HG02943 (cell line): ENCODE results near the gene SLC15A3.

Source experiments
- ATAC-seq: cut with Tn5 transposase; IDR thresholded peaks from one replicate; pipeline ENCODE4 v1.9.1; 2021; ENCODE audit warnings: mild to moderate bottlenecking, low read depth, moderate library complexity; ENCODE audit not compliant: unreplicated experiment

Gene SLC15A3

DNA sequence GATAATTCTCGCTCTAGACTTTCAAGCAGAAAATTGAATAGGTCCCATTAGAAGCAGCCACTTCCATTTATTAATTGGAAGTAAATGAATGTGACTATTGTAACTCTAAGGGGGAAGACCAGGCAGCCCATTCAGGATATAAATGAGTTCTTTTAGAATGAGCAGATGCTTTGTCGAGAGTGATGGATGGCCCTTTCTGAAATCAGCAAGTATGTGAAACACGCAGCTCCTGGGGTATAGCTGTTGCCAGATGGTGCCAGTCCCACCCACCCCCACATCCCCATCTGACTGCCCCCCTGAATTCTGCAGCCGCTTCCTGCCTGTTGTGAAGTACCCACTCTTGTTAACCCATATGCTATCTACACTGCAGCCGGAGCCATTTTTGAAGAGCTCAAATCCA, 3.7 kb downstream of the SLC15A3 start:
- no peak for ATAC-seq

DNA sequence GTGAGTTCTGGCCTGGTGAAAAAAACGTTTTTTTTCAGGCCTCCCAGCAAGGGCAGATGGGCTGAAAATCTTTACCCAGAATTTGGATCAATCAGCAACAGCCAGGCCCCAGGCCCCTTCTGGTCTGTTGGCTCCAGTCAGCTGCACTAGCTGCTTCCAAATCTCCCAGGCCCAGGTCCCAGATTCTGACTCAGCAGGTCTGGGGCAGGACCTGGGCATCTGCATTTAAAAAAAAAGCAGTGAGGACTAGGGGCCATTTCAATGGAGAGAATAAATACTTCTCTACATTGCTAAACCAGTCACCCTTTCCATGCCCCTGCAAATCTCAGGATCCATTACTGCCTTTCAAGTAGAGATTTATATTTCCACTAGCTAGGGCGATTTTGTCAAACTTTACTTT, 4.3 kb downstream of the SLC15A3 start:
- ATAC-seq, result no peak

DNA sequence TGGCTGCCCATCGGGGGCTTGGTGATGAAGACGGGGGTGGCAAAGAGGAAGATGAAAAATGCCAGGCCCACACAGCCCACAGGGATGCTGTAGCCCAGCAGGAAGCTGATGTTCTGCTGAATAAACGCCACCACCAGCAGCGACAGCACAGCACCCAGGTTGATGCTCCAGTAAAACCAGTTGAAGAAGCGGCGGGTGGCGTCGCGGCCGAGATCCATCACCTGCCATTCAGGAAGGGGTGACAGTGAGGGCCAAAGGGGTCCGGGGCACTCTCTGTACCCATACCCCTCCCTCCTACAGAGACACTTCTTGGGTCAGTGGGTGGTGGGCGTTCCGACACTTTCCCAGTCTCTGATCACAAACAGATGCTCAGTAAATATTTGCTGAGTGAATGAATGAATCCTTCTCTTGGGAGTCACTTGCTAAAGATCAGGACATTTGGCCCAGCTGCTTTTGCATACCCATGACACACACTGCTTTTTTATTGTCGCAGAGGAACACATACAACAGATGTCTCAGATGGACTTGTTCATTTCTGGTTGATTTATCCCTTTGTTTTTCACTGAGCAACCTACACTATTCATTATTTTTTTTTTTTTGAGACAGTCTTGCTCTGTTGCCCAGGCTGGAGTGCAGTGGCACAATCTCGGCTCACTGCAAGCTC, 5.2 kb downstream of the SLC15A3 start:
- no peak for ATAC-seq

DNA sequence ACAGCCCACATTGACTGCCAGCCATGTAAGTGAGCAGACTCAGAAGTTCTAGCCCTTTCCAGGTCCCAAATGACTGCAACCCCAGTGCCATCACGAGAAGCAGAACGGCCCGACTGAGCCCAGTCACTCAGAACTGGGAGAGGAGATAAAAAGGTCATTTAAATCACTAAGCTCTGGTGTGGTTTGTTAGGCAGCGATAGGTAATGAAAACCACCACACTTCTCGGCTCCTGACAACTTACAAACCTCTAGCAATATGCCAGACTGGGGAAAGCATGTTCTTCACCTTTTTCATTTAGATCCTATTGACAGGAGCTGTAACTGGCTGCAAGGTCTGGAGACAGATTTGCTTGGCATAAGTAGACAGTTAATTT, 6.7 kb downstream of the SLC15A3 start:
- ATAC-seq, result no peak

DNA sequence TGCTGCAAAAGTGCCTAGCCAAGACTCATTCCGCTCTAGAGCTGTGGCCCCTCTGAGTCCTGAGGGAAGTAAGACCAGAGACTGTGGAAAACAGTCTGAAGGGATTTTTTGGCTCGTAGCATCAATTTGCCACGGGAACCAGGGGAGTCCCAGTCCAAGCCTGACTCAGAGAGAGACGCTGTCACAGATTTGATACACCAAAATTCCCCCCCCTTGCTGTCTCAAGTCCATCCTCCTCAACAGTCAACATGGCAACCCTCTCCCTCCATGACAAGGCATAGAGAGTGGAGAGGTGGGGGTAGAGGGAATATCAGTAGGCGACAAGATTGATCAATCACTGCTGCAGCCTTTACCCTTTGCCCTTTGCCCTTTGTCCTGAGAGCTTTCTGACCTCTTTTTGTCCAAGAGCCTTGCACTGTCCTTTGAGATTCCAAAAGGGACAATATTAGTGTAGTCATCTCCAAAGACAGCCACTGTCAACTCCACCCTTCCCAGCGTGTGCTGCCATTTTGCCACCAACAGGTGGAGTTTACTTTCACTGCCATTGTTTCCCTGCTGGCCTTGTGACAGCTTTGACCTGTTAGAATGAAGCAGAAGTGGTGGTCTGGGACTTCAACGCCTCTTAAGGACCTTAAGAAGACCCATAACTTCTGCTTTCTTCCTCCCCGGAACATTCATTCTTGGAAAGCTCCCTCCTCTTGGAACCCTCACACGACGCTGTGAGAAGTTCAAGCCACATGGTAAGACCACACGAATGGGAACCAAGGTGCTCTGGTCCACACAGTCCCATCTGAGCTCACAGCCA, 7.3 kb downstream of the SLC15A3 start:
- ATAC-seq, result no peak

DNA sequence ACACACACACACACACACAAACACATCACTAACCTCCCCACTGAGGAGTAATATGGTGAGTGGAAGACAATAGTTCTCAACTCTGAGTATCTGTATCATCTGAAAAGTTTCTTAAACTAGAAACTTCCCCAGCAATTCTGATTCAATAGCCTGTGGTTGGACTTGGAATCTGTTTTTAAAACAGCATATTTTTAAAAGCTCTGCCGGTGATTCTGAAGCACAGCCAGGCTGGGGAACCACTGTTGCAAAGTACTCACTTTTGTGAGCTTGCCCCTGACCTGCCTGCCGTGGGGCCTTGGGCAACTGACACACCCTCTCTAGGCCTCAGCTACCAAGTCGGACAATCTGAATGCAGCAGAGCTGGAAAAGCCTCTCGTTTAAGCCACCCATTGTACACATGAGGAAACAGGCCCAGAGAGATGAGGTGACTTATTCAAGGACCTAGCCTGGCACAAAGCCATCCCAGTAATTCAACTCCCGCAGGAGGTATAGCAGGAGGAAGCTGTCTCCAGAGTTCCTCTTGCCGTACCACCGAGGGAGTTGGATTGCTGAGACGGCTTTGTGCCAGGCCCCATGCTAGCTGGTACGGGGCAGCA, 8.9 kb downstream of the SLC15A3 start:
- no peak for ATAC-seq

DNA sequence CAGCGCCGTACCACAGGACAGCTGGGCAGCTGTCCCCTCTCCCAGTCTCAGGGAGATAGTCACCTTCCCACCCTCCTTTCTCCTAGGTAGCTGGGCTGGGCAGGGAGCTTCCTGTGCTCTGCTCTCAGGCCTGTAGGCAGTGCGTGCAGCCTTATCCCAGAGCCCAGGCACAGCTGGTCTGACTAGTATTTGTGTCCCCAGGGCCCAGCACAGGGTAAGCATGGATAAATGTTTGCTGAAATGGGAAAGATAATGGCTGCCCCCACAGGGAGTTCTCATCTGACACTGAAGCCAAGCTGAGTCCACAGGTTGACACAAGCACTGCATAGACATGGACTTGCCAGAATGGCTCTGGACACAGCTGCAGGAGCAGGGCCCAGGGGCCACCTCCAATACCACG, 9.8 kb downstream of the SLC15A3 start:
- ATAC-seq, result no peak

DNA sequence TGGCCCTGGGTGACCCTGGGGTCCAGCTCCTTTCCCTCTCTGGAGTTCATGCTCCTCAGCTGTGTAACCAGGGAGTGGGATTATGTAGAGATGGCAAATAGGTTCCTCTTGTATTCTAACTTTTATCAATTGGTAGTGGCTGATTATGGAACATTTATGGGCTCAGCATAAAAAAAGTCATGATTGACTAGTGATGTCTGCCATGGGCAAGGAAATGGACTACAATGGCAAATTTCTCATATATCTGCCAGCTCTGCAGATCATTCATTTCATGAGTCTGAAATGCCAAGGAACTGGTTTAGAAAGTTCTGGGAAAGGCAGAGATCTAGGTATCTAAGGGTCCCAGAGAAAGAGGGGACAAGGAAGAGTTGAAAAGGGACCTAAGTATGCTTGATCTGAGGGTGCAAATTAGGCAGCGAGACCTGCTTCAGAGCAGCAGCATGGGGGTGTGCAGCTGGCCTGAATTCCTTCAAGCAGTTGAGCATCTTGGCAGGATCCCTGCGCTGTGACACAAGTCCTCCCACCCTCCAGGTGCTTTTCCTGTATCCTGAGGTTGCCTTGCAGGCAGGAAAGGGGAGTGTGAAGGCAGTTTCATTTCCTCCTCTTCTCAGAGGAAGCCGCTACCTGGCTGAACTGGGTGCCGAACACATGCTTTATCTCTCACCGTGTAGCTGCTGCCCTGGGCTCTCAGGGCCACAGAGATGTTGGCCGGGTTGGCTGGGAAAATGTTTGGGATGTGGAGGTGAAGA, 10.4 kb downstream of the SLC15A3 start:
- ATAC-seq, result no peak

DNA sequence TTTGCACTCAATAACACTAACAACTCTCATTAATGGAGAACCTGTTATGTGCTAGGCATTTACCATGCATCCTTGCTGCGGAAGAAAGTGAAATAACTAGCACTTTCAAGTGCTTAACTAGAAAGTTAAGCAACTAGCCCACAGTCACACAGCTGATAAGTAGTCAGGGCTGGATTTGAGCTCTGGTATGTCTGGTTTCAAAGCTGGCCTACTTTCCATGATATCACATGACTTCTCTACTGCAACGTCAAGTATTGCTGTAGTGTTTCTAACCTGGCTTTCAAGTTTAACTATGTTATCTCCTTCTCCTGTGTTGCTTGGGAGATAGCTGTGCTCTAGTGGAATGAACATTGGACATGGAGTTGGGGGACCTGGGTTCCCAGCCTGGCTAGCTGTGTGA, 12.1 kb downstream of the SLC15A3 start:
- no peak for ATAC-seq

DNA sequence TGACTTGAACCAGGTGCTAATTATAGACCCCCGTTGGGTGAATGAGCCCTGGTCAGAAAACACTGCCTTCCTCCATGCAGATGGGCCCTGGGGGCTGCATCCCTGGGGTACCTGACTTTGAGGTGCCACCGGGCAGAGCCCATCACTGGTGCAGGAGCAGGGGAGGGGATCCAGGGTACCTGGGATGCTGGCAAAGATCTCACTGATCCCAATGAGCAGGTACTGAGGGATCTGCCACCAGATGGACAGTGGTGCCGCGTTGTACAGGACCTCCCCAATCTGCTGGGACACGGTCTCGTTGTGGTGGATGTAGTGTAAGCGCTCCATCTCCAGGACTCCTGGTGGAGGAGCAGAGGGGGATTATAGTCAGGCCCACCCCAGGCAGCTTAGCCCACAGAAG, 12.7 kb downstream of the SLC15A3 start:
- no peak for ATAC-seq

DNA sequence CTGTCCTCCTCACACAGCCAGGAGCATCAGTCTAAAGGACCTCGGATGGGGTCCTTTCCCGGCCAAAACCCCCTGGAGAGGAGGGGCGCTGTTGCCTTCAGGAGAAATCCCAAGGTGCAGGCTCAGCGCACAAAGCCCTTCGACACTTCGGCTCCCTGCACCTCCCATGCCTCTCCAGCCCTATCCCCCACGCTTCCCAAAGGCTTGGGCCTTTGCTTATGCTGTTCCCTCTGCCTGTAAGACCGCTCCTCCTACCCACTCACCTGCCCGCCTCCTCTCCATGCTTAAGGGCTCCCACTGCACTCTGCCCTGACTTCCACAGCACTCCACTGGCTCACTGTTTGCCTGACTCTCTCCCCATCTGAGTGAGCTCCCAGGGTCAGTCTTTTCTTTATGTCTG, 13.5 kb downstream of the SLC15A3 start:
- ATAC-seq, result no peak

DNA sequence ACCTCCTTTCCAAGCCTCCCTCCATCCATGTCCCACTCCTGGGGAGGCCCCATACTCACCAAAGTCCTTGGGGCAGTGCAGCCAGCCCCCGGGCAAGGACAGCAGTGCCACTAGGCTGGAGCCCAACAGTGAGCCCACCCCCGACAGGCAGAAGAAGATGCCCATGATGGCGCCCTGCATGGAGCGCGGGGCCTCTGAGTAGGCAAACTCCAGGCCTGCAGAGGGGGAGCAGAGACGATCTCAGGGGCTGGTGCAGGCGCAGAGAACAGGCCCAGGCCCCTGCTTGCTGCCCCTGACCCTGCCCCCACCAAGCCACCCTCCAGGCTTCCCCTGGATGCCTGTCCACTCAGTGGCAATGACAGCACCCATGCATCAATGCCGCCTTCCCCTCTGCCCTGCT, 14.2 kb downstream of the SLC15A3 start:
- ATAC-seq, result no peak

DNA sequence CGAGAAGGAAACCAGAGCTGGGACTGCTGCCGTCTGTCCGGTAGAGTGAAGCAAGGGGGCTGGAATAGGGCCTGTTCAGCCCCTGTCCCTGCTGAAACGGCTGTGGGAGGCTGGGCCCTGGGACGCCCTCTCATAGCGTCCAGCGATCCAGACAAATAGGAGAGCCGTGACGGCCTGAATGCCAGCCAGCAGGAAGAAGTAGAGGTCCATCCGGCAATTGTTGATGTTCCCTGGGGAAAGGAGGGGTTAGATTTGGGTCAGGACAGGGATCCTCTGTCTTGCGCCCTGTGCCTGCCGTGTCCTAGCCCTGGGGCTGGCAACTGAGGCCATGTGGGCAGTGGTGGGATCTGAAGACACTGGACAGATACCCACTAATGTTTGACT, 14.8 kb downstream of the SLC15A3 start:
- ATAC-seq, result no peak

DNA sequence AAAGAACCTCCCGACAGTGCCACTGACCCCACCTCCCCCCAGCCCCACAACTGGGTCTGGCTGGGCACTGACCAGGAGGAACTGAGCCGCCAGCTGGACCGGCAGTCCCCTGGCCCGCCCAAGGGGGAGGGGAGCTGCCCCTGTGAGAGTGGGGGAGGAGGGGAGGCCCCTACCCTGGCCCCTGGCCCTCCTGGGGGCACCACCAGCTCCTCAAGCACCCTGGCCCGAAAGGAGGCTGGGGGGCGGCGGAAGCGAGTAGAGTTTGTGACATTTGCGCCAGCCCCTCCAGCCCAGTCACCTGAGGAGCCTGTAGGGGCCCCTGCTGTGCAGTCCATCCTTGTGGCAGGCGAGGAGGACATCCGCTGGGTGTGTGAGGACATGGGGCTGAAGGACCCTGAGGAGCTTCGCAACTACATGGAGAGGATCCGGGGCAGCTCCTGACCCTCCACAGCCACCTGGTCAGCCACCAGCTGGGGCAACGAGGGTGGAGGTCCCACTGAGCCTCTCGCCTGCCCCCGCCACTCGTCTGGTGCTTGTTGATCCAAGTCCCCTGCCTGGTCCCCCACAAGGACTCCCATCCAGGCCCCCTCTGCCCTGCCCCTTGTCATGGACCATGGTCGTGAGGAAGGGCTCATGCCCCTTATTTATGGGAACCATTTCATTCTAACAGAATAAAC, 15.4 kb downstream of the SLC15A3 start:
- no peak for ATAC-seq

DNA sequence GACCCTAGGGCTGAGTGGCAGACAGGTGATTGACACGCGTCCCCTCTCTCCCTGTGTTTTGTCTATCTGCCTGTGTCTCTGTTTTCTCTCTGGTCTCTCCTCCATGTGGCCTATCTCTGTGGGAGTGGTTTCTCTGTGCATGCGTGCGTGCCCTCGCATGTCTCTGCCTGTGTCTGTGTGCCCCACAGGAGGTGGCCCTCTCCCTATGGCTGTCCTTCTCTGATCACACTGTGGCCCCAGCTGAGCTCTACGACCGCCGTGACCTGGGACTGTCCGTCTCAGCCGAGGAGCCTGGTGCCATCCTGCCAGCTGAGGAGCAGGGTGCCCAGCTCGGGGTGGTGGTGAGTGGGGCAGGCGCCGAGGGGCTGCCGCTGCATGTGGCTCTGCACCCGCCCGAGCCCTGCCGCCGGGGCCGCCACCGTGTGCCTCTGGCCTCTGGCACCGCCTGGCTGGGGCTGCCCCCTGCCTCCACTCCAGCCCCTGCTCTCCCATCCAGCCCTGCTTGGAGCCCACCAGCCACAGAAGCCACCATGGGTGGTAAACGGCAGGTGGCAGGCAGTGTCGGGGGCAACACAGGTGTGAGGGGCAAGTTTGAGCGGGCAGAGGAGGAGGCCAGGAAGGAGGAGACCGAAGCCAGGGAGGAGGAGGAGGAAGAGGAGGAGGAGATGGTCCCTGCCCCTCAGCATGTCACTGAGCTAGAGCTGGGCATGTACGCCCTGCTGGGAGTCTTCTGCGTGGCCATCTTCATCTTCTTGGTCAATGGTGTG, 16.1 kb downstream of the SLC15A3 start:
- ATAC-seq, result no peak

DNA sequence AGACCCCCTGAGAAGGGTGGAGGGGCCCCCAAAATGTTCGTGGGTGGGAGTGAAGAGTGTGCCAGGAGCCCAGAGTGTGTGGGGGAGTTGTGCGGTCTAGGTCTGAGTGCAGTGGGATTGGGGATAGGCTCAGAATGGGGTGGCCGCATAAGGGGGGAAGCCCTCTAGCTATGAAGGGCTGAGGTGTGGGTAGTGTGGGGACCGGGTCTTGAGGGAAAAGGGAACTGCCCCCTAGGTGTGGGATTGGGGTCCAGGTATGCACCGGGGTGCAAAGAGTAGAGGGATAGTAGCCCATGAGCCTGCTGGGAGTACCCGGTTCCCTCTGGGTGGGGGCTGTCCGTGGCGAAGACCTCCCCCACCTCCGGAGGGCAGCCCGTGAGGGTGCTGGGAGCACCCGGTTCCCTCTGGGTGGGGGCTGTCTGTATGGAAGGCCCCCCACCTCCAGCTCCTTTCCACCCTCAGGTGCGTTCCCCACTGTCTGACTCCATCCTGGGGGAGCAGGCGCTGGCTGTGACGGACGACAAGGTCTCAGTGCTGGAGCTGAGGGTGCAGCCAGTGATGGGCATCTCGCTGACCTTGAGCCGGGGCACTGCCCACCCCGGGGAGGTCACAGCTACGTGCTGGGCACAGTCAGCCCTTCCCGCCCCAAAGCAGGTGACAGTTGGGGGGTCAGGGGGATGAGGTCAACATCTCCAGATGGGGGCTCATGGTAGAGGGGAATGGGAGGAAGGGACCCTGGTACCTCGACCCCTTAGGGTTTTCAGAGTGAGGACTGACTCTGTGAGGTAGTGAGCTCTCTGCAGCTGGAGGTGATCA, 17.0 kb downstream of the SLC15A3 start:
- ATAC-seq, result no peak

DNA sequence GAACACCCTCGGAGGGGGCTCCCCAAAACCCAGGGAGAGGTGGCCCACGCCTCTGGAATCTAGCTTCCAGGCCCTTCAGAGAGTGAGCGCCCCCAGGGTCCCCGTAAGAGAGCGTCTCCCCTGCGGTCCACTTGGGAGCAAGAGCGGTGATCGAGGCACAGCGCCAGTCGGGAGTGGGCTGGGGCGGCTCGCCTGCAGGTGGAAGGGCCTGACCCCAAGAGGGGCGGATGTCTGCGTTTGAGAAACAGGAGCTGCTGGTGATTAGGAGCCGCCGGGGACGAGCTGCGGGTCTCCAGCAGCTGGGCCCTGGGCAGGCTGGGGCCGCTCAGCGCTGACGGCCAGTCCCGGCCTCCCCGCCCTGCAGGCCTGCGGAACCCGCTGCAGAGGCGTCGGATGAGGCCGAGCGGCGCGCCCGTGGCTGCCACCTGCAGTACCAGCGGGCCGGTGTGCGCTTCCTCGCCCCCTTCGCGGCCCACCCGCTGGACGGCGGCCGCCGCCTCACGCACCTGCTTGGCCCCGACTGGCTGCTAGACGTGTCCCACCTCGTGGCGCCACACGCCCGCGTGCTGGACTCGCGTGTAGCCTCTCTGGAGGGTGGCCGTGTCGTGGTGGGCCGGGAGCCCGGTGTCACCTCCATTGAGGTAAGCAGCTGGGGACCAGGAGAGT, 17.7 kb downstream of the SLC15A3 start:
- no peak for ATAC-seq

DNA sequence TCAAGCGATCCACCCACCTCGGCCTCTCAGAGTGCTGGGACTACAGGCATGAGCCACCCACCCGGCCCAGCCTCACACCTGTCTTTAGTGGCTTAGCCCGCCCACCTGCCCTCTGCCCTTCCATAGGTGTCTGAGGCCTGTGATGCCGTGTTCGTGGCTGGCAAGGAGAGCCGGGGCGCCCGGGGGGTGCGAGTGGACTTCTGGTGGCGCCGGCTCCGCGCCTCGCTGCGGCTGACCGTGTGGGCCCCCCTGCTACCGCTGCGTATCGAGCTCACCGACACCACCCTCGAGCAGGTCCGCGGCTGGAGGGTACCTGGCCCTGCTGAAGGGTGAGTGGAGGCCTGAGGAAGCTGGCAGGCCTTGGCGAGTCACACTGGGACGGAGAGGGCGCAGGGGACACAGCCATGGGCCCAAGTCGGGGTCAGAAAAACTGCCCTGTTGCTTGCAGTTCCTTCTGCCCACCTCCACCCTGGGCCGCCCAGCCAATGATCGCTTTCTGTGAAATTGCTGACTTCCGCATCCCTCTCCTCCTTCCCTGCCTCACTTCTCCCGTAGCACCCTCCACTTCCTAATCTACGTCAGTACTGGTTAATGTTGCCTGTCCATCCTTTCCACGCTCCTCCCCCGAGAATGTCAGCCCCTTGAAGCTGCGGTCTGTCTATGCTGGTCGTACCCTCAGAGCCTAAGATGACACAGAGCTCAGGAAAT, 18.4 kb downstream of the SLC15A3 start:
- ATAC-seq, result no peak
